Glutamatergic neuron (in vitro differentiated cells): ENCODE measurements around the gene LRRC42. TPM values are rescaled to one million over a fixed set of nuclear protein-coding genes. Genes with fewer than 3 reads are reported as not detected.
"Not testable (repeated sequence)": the region's sequence is repeated elsewhere in the genome, so short reads cannot be mapped to it uniquely, and the experiment has no call there.

Source experiments
- DNase-seq: peaks from one replicate; pipeline ENCODE4 v3.0.0; 2022
- H3K27ac Mint-ChIP-seq: one replicate; pipeline ENCODE4 v1.8.0; 2020; ENCODE audit warnings: mild to moderate bottlenecking, mixed read lengths, inconsistent platforms; ENCODE audit not compliant: unreplicated experiment
- H3K27me3 Mint-ChIP-seq: one replicate; pipeline ENCODE4 v1.8.0; 2020; ENCODE audit warnings: mild to moderate bottlenecking, moderate library complexity, mixed read lengths, inconsistent platforms; ENCODE audit not compliant: unreplicated experiment
- H3K36me3 Mint-ChIP-seq: one replicate; pipeline ENCODE4 v1.8.0; 2020; ENCODE audit warnings: mild to moderate bottlenecking, mixed read lengths, inconsistent platforms; ENCODE audit not compliant: unreplicated experiment
- H3K4me1 Mint-ChIP-seq: one replicate; pipeline ENCODE4 v1.8.0; 2020; ENCODE audit warnings: mild to moderate bottlenecking, low read depth, mixed read lengths, inconsistent platforms; ENCODE audit not compliant: unreplicated experiment
- H3K4me3 Mint-ChIP-seq: one replicate; pipeline ENCODE4 v1.8.0; 2020; ENCODE audit warnings: mild to moderate bottlenecking, mixed read lengths, inconsistent platforms; ENCODE audit not compliant: unreplicated experiment
- H3K9me3 Mint-ChIP-seq: one replicate; pipeline ENCODE4 v1.8.0; 2020; ENCODE audit warnings: mild to moderate bottlenecking, moderate library complexity, mixed read lengths, inconsistent platforms; ENCODE audit not compliant: unreplicated experiment
- total RNA-seq: library from RNA; stranded (reverse); fragmentation: NEBNext Ultra II Directional; extraction: Animal tissue kit (Norgen Biotek cat#: 25700); gene quantifications from one replicate; pipeline ENCODE4 v1.2.1, GENCODE V29; 2021; ENCODE audit not compliant: unreplicated experiment
- TF ChIP-seq, protein P1 (sequence below): fragments of 200-600 bp; sonication (generic); IDR thresholded peaks from one replicate; pipeline ENCODE4 v1.5.0; 2021; ENCODE audit not compliant: partially characterized antibody, unreplicated experiment

LRRC42 gene
- total RNA-seq, 1 donor from 2014 or later = 37.5 TPM

GRCh38 chr1:53986458-53986857 lies 40.3 kb downstream of the LRRC42 start:
- H3K4me3 Mint-ChIP-seq = no peak overlapping the region

DNA sequence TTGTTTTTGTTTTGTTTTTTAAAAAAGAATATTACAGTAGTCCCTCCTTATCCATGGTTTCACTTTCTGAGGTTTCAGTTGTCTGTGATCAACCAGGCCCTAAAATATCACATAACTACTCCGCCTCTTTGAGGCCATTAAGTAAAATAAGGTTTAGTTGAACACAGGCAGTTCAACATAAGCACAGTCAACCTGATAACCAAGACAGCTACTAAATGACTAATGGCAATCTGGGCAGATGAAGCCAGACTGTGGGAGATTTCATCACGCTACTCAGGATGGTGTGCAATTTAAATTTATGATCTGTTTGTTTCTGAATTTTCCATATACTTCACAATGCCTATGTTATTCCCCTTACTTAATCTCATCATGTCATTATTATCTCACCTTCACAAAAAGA lies 41.7 kb downstream of the LRRC42 start:
- Mint-ChIP-seq H3K4me3 (no peak overlapping the region), H3K27ac (no peak overlapping the region), H3K9me3 (no peaks in the 10 kb centered on the region), H3K4me1 (no peaks in the 10 kb centered on the region), H3K36me3 (no peaks in the 10 kb centered on the region), H3K27me3 (no peaks in the 10 kb centered on the region)
- no peak for DNase-seq
- TF ChIP-seq, protein P1, sequence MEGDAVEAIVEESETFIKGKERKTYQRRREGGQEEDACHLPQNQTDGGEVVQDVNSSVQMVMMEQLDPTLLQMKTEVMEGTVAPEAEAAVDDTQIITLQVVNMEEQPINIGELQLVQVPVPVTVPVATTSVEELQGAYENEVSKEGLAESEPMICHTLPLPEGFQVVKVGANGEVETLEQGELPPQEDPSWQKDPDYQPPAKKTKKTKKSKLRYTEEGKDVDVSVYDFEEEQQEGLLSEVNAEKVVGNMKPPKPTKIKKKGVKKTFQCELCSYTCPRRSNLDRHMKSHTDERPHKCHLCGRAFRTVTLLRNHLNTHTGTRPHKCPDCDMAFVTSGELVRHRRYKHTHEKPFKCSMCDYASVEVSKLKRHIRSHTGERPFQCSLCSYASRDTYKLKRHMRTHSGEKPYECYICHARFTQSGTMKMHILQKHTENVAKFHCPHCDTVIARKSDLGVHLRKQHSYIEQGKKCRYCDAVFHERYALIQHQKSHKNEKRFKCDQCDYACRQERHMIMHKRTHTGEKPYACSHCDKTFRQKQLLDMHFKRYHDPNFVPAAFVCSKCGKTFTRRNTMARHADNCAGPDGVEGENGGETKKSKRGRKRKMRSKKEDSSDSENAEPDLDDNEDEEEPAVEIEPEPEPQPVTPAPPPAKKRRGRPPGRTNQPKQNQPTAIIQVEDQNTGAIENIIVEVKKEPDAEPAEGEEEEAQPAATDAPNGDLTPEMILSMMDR = no peak

More at GRCh38 chr1:53986458-53986857, 40.3 kb downstream of the LRRC42 start:
- no peaks in the 10 kb centered on the region for H3K9me3 Mint-ChIP-seq
- no peaks in the 10 kb centered on the region for H3K36me3 Mint-ChIP-seq
- DNase-seq = no peak
- H3K27ac Mint-ChIP-seq = no peak overlapping the region
- TF ChIP-seq, protein P1 = no peak
- H3K4me1 Mint-ChIP-seq = peaks cover 7% of the 10 kb centered on the region
- no peaks in the 10 kb centered on the region for H3K27me3 Mint-ChIP-seq

GRCh38 chr1:53992085-53992874 lies 46.1 kb downstream of the LRRC42 start:
- H3K4me1 Mint-ChIP-seq = no peaks in the 10 kb centered on the region
- H3K4me3 Mint-ChIP-seq = no peak overlapping the region
- DNase-seq = no peak
- H3K27me3 Mint-ChIP-seq = no peaks in the 10 kb centered on the region
- H3K36me3 Mint-ChIP-seq = no peaks in the 10 kb centered on the region
- H3K9me3 Mint-ChIP-seq = no peaks in the 10 kb centered on the region
- no peak overlapping the region for H3K27ac Mint-ChIP-seq
- TF ChIP-seq, protein P1 = no peak

DNA sequence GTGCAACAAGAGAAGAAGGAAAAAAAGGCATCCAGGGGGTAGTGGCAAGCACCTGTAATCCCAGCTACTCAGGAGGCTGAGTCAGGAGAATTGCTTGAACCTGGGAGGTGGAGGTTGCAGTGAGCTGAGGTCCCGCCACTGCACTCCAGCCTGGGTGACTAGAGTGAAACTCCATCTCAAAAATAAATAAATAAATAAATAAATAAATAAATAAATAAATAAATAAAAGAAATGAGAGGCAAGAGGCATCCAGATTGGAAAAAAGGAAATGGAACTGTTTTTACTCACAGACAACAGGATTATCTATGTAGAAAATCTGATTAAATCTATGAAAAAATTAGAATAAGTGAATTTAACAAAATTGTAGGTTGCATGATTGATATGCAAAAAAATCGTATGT lies 48.4 kb downstream of the LRRC42 start:
- H3K36me3 Mint-ChIP-seq, H3K4me1 Mint-ChIP-seq: not testable (repeated sequence)

GRCh38 chr1:53995683-53996082 lies 49.5 kb downstream of the LRRC42 start:
- Mint-ChIP-seq H3K4me1 (no peaks in the 10 kb centered on the region), H3K36me3 (no peaks in the 10 kb centered on the region), H3K27me3 (no peaks in the 10 kb centered on the region), H3K4me3 (no peak overlapping the region), H3K27ac (no peak overlapping the region), H3K9me3 (no peaks in the 10 kb centered on the region)
- TF ChIP-seq, protein P1 = no peak
- no peak for DNase-seq

More for the DNA sequence above, 48.4 kb downstream of the LRRC42 start:
- not testable (repeated sequence) for H3K27ac Mint-ChIP-seq, H3K9me3 Mint-ChIP-seq, H3K4me3 Mint-ChIP-seq, DNase-seq, H3K27me3 Mint-ChIP-seq
